RWPE2 (cell line): Measurements from ENCODE around the gene CACNA1A.

Experiments used
- ATAC-seq: fragments of 200-7000 bp; cut with Tn5 transposase; 3 replicates; pipeline ENCODE4 v1.9.1; 2021; ENCODE audit warnings: low read depth
- DNase-seq: peaks from one replicate; pipeline ENCODE4 v3.0.0-alpha.2; 2020; ENCODE audit warnings: low spot score
- H3K27ac ChIP-seq: fragments of 450-650 bp; 2 replicates; pipeline ENCODE4 v1.5.1; 2017; ENCODE audit warnings: mild to moderate bottlenecking; ENCODE audit not compliant: poor library complexity, severe bottlenecking
- H3K27me3 ChIP-seq: fragments of 250-450 bp; sonication (Bioruptor Pico); 2 replicates; pipeline ENCODE4 v1.5.1; 2021; ENCODE audit warnings: mild to moderate bottlenecking, moderate library complexity; ENCODE audit not compliant: insufficient read depth, poor library complexity, severe bottlenecking
- H3K36me3 ChIP-seq: fragments of 250-450 bp; sonication (Bioruptor Pico); 2 replicates; pipeline ENCODE4 v1.5.1; 2020; ENCODE audit warnings: low read depth, mild to moderate bottlenecking, moderate library complexity
- H3K4me1 ChIP-seq: fragments of 250-450 bp; sonication (Bioruptor Pico); 2 replicates; pipeline ENCODE4 v1.5.1; 2021; ENCODE audit warnings: mild to moderate bottlenecking, moderate library complexity; ENCODE audit not compliant: insufficient read depth, poor library complexity, severe bottlenecking
- H3K4me3 ChIP-seq: fragments of 250-450 bp; sonication (Bioruptor Pico); 2 replicates; pipeline ENCODE4 v1.5.1; 2021; ENCODE audit warnings: mild to moderate bottlenecking, moderate library complexity; ENCODE audit not compliant: severe bottlenecking
- H3K9me3 ChIP-seq: fragments of 250-450 bp; sonication (Bioruptor Pico); 2 replicates; pipeline ENCODE4 v1.5.1; 2021; ENCODE audit warnings: mild to moderate bottlenecking, moderate library complexity; ENCODE audit not compliant: severe bottlenecking
- CTCF ChIP-seq: fragments of 450-650 bp; IDR thresholded peaks from one replicate; pipeline ENCODE4 v1.5.1; 2017; ENCODE audit warnings: mild to moderate bottlenecking, moderate library complexity; ENCODE audit not compliant: poor library complexity, severe bottlenecking

Gene CACNA1A

GRCh38 chr19:13275016-13275722, 231.1 kb downstream of the CACNA1A start:
- TF ChIP-seq CTCF, result no peak
- ATAC-seq, result no peak
- Histone ChIP-seq H3K4me3 (no peak overlapping the region), H3K9me3 (peaks cover 3% of the 10 kb centered on the region), H3K27me3 (no peaks in the 10 kb centered on the region), H3K27ac (no peak overlapping the region), H3K36me3 (no peaks in the 10 kb centered on the region), H3K4me1 (no peaks in the 10 kb centered on the region)
- no peak for DNase-seq

DNA sequence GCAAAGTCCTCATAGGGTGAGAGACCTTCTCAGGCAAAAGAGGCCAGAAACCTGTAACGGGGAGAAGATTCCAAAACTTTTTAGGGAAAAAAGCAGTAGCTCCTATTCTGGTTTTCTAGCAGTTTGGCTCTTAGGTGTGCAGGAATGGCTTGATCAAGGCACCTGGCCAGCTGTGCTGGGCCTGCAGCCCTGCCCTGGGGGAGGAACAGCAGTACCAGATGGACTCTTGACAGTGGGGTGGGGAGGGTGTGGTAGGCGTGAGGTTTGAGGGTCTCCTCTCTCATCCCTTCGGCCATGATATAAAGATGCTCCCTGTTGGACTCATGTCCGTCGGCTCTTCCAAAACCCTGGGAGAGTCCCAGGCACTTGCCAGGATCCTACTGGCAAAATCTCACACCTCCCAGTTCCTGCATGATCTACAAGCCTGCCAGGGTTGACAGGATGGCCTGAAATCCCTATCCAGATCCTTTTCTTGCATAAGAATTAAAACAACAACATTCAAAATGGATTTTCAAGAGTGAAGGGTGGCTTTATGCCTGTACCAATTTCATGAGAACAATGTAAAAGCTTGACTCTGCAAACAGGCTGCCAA, 235.7 kb downstream of the CACNA1A start:
- ATAC-seq, result no peak
- no peak for DNase-seq
- no peaks in the 10 kb centered on the region for H3K4me1 ChIP-seq
- no peak for TF ChIP-seq CTCF
- no peak overlapping the region for H3K27ac ChIP-seq
- no peak overlapping the region for H3K4me3 ChIP-seq
- H3K9me3 ChIP-seq, result peaks cover 3% of the 10 kb centered on the region
- H3K27me3 ChIP-seq, result no peaks in the 10 kb centered on the region
- H3K36me3 ChIP-seq, result no peaks in the 10 kb centered on the region

GRCh38 chr19:13269348-13269747, 236.9 kb downstream of the CACNA1A start:
- no peak for TF ChIP-seq CTCF
- Histone ChIP-seq H3K27me3 (no peaks in the 10 kb centered on the region), H3K27ac (no peak overlapping the region), H3K36me3 (no peaks in the 10 kb centered on the region), H3K4me1 (no peaks in the 10 kb centered on the region), H3K9me3 (peaks cover 3% of the 10 kb centered on the region), H3K4me3 (no peak overlapping the region)
- DNase-seq (no peak), ATAC-seq (no peak)

GRCh38 chr19:13267889-13268288, 238.4 kb downstream of the CACNA1A start:
- TF ChIP-seq CTCF, result no peak
- Histone ChIP-seq H3K4me1 (no peaks in the 10 kb centered on the region), H3K27me3 (no peaks in the 10 kb centered on the region), H3K36me3 (no peaks in the 10 kb centered on the region), H3K27ac (no peak overlapping the region), H3K9me3 (peaks cover 3% of the 10 kb centered on the region), H3K4me3 (no peak overlapping the region)
- ATAC-seq, result no peak
- DNase-seq, result no peak

DNA sequence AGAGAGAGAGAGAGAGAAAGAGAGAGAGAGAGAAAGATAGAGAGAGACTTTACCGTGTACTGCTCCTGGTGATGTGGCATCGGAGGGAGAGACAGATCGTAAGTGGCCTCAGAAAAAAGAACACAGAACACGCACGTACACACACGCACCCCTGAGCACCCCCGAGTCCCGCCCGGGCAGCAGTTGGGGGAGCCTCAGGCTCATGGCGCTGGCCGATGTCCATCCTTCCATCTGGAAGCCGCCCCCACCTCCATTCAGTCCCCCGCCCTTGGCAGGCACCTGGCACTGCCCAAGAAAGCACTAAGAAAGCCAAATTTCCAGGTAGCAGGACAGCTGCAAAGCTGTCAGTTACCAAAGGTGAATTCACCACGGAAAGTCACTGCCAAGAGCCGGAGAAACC, 239.1 kb downstream of the CACNA1A start:
- Histone ChIP-seq H3K27ac (no peak overlapping the region), H3K9me3 (peaks cover 3% of the 10 kb centered on the region), H3K4me3 (no peak overlapping the region), H3K27me3 (no peaks in the 10 kb centered on the region), H3K36me3 (no peaks in the 10 kb centered on the region), H3K4me1 (no peaks in the 10 kb centered on the region)
- DNase-seq, result no peak
- no peak for ATAC-seq
- no peak for TF ChIP-seq CTCF
